Myometrial cell (primary cell): Measurements from ENCODE around the gene TRPM6. TPM values are rescaled to one million over a fixed set of nuclear protein-coding genes. Genes with fewer than 3 reads are reported as not detected.

ENCODE experiments used
- total RNA-seq: library from RNA; depleted of rRNA; stranded (reverse); fragments of >200 nt; gene quantifications from 2 replicates; pipeline ENCODE4 v1.2.3, GENCODE V29; 2015

The TRPM6 gene
- total RNA-seq, result under 0.01 TPM in 1 of 2 replicates, not detected in the other

GRCh38 chr9:74887041-74887980 is at the start of gene TRPM6:
Gene TRPM6 (minus strand): TSS chr9:74887921. CDS start chr9:74887856, 65 bp downstream.

Other genes with a start within 250 kb of the TRPM6 start
- gene C9orf40, start 65.0 kb upstream of the TRPM6 start, total RNA-seq, result 6.9 and 10.6 TPM in 2 replicates
- gene CARNMT1, start 140.4 kb upstream of the TRPM6 start, total RNA-seq, result 19.1 and 33.7 TPM in 2 replicates
- 13.8 and 21.0 TPM in 2 replicates for gene NMRK1, start 200.2 kb upstream of the TRPM6 start, total RNA-seq
- gene OSTF1, start 200.6 kb upstream of the TRPM6 start, total RNA-seq, result 42.4 and 47.9 TPM in 2 replicates